DMS53 (cell line): Measurements from ENCODE around the gene BMPR1A.

Experiments
- DNase-seq: peaks from one replicate; lab custom pipeline; 2025; lab: John Stamatoyannopoulos, UW

Gene BMPR1A

GRCh38 chr10:86763404-86763803 lies 7.0 kb downstream of the BMPR1A start:
- DNase-seq: no peak

- no peak for DNase-seq
Measured at GRCh38 chr10:86765548-86765947, 9.1 kb downstream of the BMPR1A start.

- DNase-seq: no peak
Measured at GRCh38 chr10:86768412-86769062, 12.1 kb downstream of the BMPR1A start.

- no peak for DNase-seq
Measured at GRCh38 chr10:86769991-86770390, 13.6 kb downstream of the BMPR1A start.

GRCh38 chr10:86770412-86770960 lies 14.1 kb downstream of the BMPR1A start:
- DNase-seq: no peak

GRCh38 chr10:86773498-86773897 lies 17.1 kb downstream of the BMPR1A start:
- DNase-seq: no peak

- no peak for DNase-seq
Measured at GRCh38 chr10:86775056-86775869, 18.8 kb downstream of the BMPR1A start.

GRCh38 chr10:86775870-86776180 lies 19.4 kb downstream of the BMPR1A start:
- no peak for DNase-seq

GRCh38 chr10:86779220-86780017 lies 23.0 kb downstream of the BMPR1A start:
- DNase-seq: no peak

- no peak for DNase-seq
Measured at GRCh38 chr10:86782701-86783418, 26.4 kb downstream of the BMPR1A start.

- no peak for DNase-seq
Measured at GRCh38 chr10:86785037-86785436, 28.6 kb downstream of the BMPR1A start.

- no peak for DNase-seq
Measured at GRCh38 chr10:86785968-86786367, 29.5 kb downstream of the BMPR1A start.

GRCh38 chr10:86786368-86786767 lies 29.9 kb downstream of the BMPR1A start:
- DNase-seq: no peak

GRCh38 chr10:86790394-86790793 lies 34.0 kb downstream of the BMPR1A start:
- DNase-seq: no peak

- no peak for DNase-seq
Measured at GRCh38 chr10:86792461-86793167, 36.2 kb downstream of the BMPR1A start.

- DNase-seq: no peak
Measured at GRCh38 chr10:86793696-86794095, 37.3 kb downstream of the BMPR1A start.

- DNase-seq: peak; percentile 13
Measured at GRCh38 chr10:86795353-86795752, 38.9 kb downstream of the BMPR1A start.

GRCh38 chr10:86798025-86798424 lies 41.6 kb downstream of the BMPR1A start:
- no peak for DNase-seq

GRCh38 chr10:86798611-86799010 lies 42.2 kb downstream of the BMPR1A start:
- no peak for DNase-seq

- DNase-seq: no peak
Measured at GRCh38 chr10:86799188-86799845, 42.9 kb downstream of the BMPR1A start.

GRCh38 chr10:86801995-86802394 lies 45.6 kb downstream of the BMPR1A start:
- DNase-seq: no peak
